GM23338 (cell line): ENCODE data around the gene RASSF6. TPM values are rescaled to one million over a fixed set of nuclear protein-coding genes. Genes with fewer than 3 reads are reported as not detected.

Experiments
- ATAC-seq: fragments of 200-7000 bp; cut with Tn5 transposase; 3 replicates; pipeline ENCODE4 v1.9.1; 2020
- DNase-seq: peaks from one replicate; pipeline ENCODE4 v3.0.0-alpha.2; 2015; ENCODE audit warnings: low spot score
- H2AFZ ChIP-seq: fragments of 200-600 bp; sonication (generic); 2 replicates; pipeline ENCODE4 v1.8.0; 2016; ENCODE audit warnings: antibody characterized with exemption, mild to moderate bottlenecking, moderate library complexity
- H3F3A ChIP-seq: fragments of 200-600 bp; sonication (generic); replicated peaks from 2 replicates; pipeline ENCODE4 v1.8.0; 2017; ENCODE audit warnings: antibody characterized with exemption, mixed run types, low read depth
- H3K27ac ChIP-seq: fragments of 200-600 bp; sonication (generic); 2 replicates; pipeline ENCODE4 v1.6.1; 2016; ENCODE audit warnings: low read depth
- H3K27me3 ChIP-seq: fragments of 200-600 bp; sonication (generic); 2 replicates; pipeline ENCODE4 v1.8.0; 2016; ENCODE audit warnings: mild to moderate bottlenecking, mixed run types, moderate library complexity; ENCODE audit not compliant: insufficient read depth
- H3K36me3 ChIP-seq: fragments of 200-600 bp; sonication (generic); 2 replicates; pipeline ENCODE4 v1.8.0; 2016; ENCODE audit warnings: mild to moderate bottlenecking; ENCODE audit not compliant: insufficient read depth
- H3K4me1 ChIP-seq: fragments of 200-600 bp; sonication (generic); 2 replicates; pipeline ENCODE4 v1.8.0; 2016; ENCODE audit warnings: mild to moderate bottlenecking, moderate library complexity; ENCODE audit not compliant: insufficient read depth
- H3K4me2 ChIP-seq: fragments of 200-600 bp; sonication (generic); 2 replicates; pipeline ENCODE4 v1.7.1; 2017; ENCODE audit warnings: mixed run types
- H3K4me3 ChIP-seq: fragments of 200-600 bp; sonication (generic); 2 replicates; pipeline ENCODE4 v1.6.1; 2016; ENCODE audit warnings: mixed run types
- H3K79me2 ChIP-seq: fragments of 200-600 bp; sonication (generic); replicated peaks from 2 replicates; pipeline ENCODE4 v1.8.0; 2017; ENCODE audit warnings: mild to moderate bottlenecking; ENCODE audit not compliant: insufficient read depth
- H3K9me2 ChIP-seq: fragments of 200-600 bp; sonication (generic); 2 replicates; pipeline ENCODE4 v1.8.0; 2017; ENCODE audit not compliant: insufficient read depth
- H4K20me1 ChIP-seq: fragments of 200-600 bp; sonication (generic); replicated peaks from 2 replicates; pipeline ENCODE4 v1.8.0; 2017; ENCODE audit warnings: mild to moderate bottlenecking; ENCODE audit not compliant: insufficient read depth
- H3K27ac Mint-ChIP-seq: 2 replicates; pipeline ENCODE4 v1.8.0; 2020; ENCODE audit warnings: inconsistent platforms, mild to moderate bottlenecking, moderate library complexity, mixed read lengths
- H3K27me3 Mint-ChIP-seq: 3 replicates; pipeline ENCODE4 v1.8.0; 2022; ENCODE audit warnings: low read depth, mild to moderate bottlenecking, moderate library complexity, mixed read lengths, inconsistent platforms; ENCODE audit not compliant: insufficient read depth, poor library complexity
- H3K36me3 Mint-ChIP-seq: 3 replicates; pipeline ENCODE4 v1.8.0; 2021; ENCODE audit warnings: low read depth, mild to moderate bottlenecking, inconsistent platforms, moderate library complexity, mixed read lengths
- H3K4me1 Mint-ChIP-seq: 3 replicates; pipeline ENCODE4 v1.8.0; 2020; ENCODE audit warnings: mild to moderate bottlenecking, inconsistent platforms, mixed read lengths
- H3K4me3 Mint-ChIP-seq: 3 replicates; pipeline ENCODE4 v1.8.0; 2021; ENCODE audit warnings: moderate library complexity, mild to moderate bottlenecking, inconsistent platforms, mixed read lengths
- H3K9me3 Mint-ChIP-seq: 3 replicates; pipeline ENCODE4 v1.8.0; 2020; ENCODE audit warnings: moderate library complexity, mild to moderate bottlenecking, inconsistent platforms, mixed read lengths
- CREB1 ChIP-seq: fragments of 250-450 bp; sonication (Bioruptor Pico); IDR thresholded peaks from 2 replicates; pipeline ENCODE4 v1.5.0; 2020; ENCODE audit warnings: low read depth, mild to moderate bottlenecking, moderate library complexity
- JUNB ChIP-seq: IDR thresholded peaks from one replicate; pipeline ENCODE4 v1.6.1; 2016; ENCODE audit warnings: antibody characterized with exemption; ENCODE audit not compliant: unreplicated experiment
- NANOG ChIP-seq: IDR thresholded peaks from 2 replicates; pipeline ENCODE4 v1.6.1; 2016; ENCODE audit warnings: antibody characterized with exemption, borderline replicate concordance
- POLR2AphosphoS5 ChIP-seq: IDR thresholded peaks from 2 replicates; pipeline ENCODE4 v1.6.1; 2016; ENCODE audit warnings: antibody characterized with exemption, low read depth
- STAT1 ChIP-seq: IDR thresholded peaks from one replicate; pipeline ENCODE4 v1.6.1; 2016; ENCODE audit warnings: antibody characterized with exemption; ENCODE audit not compliant: unreplicated experiment
- ZNF114 ChIP-seq: fragments of 250-450 bp; sonication (Bioruptor Pico); IDR thresholded peaks from 2 replicates; pipeline ENCODE4 v1.5.0; 2020; ENCODE audit warnings: mild to moderate bottlenecking, moderate library complexity
- ZNF331 ChIP-seq: fragments of 250-450 bp; sonication (Bioruptor Pico); IDR thresholded peaks from 2 replicates; pipeline ENCODE4 v1.5.0; 2020; ENCODE audit warnings: low read depth, mild to moderate bottlenecking, moderate library complexity
- polyA plus RNA-seq: library from polyadenylated mRNA; unstranded; fragments of >200 nt; fragmentation: Nextera tagmentation; extraction: Ambion mirVana; gene quantifications from 2 replicates; pipeline ENCODE4 v1.2.1, GENCODE V29; 2016
- total RNA-seq: library from RNA; depleted of rRNA; stranded (reverse); fragments of >200 nt; shearing (Covaris generic); gene quantifications from 2 replicates; pipeline ENCODE4 v1.2.3, GENCODE V29; 2014
- TF ChIP-seq, protein P1 (sequence below): fragments of 250-450 bp; sonication (Bioruptor Pico); IDR thresholded peaks from 2 replicates; pipeline ENCODE4 v1.5.0; 2020; ENCODE audit warnings: mild to moderate bottlenecking, moderate library complexity
- TF ChIP-seq, protein P2 (sequence below): IDR thresholded peaks from one replicate; pipeline ENCODE4 v1.6.1; 2018; ENCODE audit warnings: antibody characterized with exemption; ENCODE audit not compliant: unreplicated experiment
- TF ChIP-seq, protein P3 (sequence below), 2 experiments: fragments of 200-600 bp in 1 of 2; sonication (generic) in 1 of 2; conservative IDR thresholded peaks; 2 replicates each; pipeline versions ENCODE4 v1.5.1 to v1.6.1; 2016 to 2017; ENCODE audit warnings: antibody characterized with exemption in 2 of 2, low read depth in 2 of 2, mild to moderate bottlenecking in 2 of 2, moderate library complexity in 1 of 2

RASSF6 gene
- total and polyA plus RNA-seq, 2 experiments from 2014 or later = 0.14 to 0.79 TPM

DNA sequence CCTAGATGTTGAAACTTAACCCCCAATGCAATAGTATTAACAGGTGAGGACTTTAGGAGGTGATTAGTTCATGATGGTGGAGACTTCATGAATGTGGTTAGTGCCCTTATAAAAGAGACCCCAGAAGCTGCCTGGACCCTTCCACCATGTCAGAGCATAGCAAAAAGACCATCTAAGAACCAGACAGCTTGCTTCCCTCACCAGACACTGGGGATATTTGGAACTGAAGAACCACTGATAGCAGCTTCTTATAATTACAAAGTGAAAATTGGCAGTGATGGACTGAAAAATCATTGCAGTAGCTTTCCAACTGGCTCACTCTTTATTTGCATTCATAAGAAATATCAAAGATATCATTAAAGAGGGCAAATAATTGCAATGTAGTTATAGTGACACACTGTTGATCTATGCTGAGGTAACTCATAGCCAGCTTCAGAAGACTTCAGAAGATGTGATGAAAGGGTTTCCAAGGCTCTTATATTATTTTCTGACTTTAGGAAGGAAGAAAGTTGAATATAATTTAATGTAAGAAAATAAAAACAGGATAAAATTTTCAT, 5.8 kb downstream of the RASSF6 start:
- no peak overlapping the region for H3K4me3 ChIP-seq
- no peaks in the 10 kb centered on the region for H3K79me2 ChIP-seq
- H3K36me3 Mint-ChIP-seq = no peaks in the 10 kb centered on the region
- H3F3A ChIP-seq = no peaks in the 10 kb centered on the region
- H3K4me1 ChIP-seq = no peaks in the 10 kb centered on the region
- H3K9me2 ChIP-seq = peaks cover 5% of the 10 kb centered on the region; the same call in 1 of the 2 replicates
- H3K9me3 Mint-ChIP-seq = no peaks in the 10 kb centered on the region
- H3K4me3 Mint-ChIP-seq = no peak overlapping the region
- no peak overlapping the region for H3K27ac Mint-ChIP-seq
- H3K27me3 ChIP-seq = peaks cover 6% of the 10 kb centered on the region; the same call in 1 of the 2 replicates
- no peak for ATAC-seq
- peaks cover 8% of the 10 kb centered on the region; the same call in 2 of the 3 replicates for H3K4me1 Mint-ChIP-seq
- no peak overlapping the region for H2AFZ ChIP-seq
- TF ChIP-seq NANOG = no peak
- no peak for TF ChIP-seq JUNB
- H3K4me2 ChIP-seq = no peak overlapping the region
- no peak for DNase-seq
- no peaks in the 10 kb centered on the region for H4K20me1 ChIP-seq
- H3K36me3 ChIP-seq = no peaks in the 10 kb centered on the region
- H3K27me3 Mint-ChIP-seq = peaks cover 3% of the 10 kb centered on the region
- H3K27ac ChIP-seq = no peak overlapping the region

DNA sequence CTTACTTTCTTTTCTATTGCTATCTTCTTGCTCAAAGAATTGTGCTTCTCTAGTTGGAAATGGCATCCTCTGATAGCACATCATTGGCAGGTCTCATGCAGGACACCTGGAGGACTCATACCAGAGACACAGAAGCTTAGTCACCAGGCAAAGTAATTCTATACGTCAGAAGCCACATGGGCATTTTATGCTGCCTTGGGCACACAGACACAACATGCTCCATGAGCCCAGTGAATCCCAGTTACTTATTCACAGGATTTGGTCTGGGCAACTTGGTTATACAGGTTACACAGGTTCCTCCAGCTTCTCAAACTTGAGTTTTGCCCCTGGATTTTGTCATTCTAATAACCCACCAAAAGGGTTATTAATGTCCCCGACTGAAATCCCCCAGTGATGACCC, 7.1 kb downstream of the RASSF6 start:
- Mint-ChIP-seq H3K36me3 (no peaks in the 10 kb centered on the region), H3K27me3 (peaks cover 3% of the 10 kb centered on the region), H3K4me3 (no peak overlapping the region), H3K4me1 (peaks cover 8% of the 10 kb centered on the region; the same call in 2 of the 3 replicates), H3K9me3 (no peaks in the 10 kb centered on the region), H3K27ac (no peak overlapping the region)
- Histone ChIP-seq H4K20me1 (no peaks in the 10 kb centered on the region), H3K4me1 (no peaks in the 10 kb centered on the region), H3K27ac (no peak overlapping the region), H3K4me3 (no peak overlapping the region), H3K4me2 (no peak overlapping the region), H3K36me3 (no peaks in the 10 kb centered on the region), H3F3A (no peaks in the 10 kb centered on the region), H2AFZ (no peak overlapping the region), H3K9me2 (peaks cover 5% of the 10 kb centered on the region; the same call in 1 of the 2 replicates), H3K79me2 (no peaks in the 10 kb centered on the region), H3K27me3 (no peaks in the 10 kb centered on the region)
- ATAC-seq = no peak
- no peak for DNase-seq
- TF ChIP-seq ZNF114 (CRISPR knock-in tag) (no peak), POLR2AphosphoS5 (no peak), ZNF331 (CRISPR knock-in tag) (no peak), STAT1 (no peak), JUNB (no peak), CREB1 (no peak)
- TF ChIP-seq, protein P1, sequence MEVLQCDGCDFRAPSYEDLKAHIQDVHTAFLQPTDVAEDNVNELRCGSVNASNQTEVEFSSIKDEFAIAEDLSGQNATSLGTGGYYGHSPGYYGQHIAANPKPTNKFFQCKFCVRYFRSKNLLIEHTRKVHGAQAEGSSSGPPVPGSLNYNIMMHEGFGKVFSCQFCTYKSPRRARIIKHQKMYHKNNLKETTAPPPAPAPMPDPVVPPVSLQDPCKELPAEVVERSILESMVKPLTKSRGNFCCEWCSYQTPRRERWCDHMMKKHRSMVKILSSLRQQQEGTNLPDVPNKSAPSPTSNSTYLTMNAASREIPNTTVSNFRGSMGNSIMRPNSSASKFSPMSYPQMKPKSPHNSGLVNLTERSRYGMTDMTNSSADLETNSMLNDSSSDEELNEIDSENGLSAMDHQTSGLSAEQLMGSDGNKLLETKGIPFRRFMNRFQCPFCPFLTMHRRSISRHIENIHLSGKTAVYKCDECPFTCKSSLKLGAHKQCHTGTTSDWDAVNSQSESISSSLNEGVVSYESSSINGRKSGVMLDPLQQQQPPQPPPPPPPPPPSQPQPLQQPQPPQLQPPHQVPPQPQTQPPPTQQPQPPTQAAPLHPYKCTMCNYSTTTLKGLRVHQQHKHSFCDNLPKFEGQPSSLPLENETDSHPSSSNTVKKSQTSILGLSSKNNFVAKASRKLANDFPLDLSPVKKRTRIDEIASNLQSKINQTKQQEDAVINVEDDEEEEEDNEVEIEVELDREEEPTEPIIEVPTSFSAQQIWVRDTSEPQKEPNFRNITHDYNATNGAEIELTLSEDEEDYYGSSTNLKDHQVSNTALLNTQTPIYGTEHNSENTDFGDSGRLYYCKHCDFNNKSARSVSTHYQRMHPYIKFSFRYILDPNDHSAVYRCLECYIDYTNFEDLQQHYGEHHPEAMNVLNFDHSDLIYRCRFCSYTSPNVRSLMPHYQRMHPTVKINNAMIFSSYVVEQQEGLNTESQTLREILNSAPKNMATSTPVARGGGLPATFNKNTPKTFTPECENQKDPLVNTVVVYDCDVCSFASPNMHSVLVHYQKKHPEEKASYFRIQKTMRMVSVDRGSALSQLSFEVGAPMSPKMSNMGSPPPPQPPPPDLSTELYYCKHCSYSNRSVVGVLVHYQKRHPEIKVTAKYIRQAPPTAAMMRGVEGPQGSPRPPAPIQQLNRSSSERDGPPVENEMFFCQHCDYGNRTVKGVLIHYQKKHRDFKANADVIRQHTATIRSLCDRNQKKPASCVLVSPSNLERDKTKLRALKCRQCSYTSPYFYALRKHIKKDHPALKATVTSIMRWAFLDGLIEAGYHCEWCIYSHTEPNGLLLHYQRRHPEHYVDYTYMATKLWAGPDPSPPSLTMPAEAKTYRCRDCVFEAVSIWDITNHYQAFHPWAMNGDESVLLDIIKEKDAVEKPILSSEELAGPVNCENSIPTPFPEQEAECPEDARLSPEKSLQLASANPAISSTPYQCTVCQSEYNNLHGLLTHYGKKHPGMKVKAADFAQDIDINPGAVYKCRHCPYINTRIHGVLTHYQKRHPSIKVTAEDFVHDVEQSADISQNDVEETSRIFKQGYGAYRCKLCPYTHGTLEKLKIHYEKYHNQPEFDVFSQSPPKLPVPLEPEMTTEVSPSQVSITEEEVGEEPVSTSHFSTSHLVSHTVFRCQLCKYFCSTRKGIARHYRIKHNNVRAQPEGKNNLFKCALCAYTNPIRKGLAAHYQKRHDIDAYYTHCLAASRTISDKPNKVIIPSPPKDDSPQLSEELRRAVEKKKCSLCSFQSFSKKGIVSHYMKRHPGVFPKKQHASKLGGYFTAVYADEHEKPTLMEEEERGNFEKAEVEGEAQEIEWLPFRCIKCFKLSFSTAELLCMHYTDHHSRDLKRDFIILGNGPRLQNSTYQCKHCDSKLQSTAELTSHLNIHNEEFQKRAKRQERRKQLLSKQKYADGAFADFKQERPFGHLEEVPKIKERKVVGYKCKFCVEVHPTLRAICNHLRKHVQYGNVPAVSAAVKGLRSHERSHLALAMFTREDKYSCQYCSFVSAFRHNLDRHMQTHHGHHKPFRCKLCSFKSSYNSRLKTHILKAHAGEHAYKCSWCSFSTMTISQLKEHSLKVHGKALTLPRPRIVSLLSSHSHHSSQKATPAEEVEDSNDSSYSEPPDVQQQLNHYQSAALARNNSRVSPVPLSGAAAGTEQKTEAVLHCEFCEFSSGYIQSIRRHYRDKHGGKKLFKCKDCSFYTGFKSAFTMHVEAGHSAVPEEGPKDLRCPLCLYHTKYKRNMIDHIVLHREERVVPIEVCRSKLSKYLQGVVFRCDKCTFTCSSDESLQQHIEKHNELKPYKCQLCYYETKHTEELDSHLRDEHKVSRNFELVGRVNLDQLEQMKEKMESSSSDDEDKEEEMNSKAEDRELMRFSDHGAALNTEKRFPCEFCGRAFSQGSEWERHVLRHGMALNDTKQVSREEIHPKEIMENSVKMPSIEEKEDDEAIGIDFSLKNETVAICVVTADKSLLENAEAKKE (CRISPR knock-in tag) = no peak
- TF ChIP-seq, protein P2, sequence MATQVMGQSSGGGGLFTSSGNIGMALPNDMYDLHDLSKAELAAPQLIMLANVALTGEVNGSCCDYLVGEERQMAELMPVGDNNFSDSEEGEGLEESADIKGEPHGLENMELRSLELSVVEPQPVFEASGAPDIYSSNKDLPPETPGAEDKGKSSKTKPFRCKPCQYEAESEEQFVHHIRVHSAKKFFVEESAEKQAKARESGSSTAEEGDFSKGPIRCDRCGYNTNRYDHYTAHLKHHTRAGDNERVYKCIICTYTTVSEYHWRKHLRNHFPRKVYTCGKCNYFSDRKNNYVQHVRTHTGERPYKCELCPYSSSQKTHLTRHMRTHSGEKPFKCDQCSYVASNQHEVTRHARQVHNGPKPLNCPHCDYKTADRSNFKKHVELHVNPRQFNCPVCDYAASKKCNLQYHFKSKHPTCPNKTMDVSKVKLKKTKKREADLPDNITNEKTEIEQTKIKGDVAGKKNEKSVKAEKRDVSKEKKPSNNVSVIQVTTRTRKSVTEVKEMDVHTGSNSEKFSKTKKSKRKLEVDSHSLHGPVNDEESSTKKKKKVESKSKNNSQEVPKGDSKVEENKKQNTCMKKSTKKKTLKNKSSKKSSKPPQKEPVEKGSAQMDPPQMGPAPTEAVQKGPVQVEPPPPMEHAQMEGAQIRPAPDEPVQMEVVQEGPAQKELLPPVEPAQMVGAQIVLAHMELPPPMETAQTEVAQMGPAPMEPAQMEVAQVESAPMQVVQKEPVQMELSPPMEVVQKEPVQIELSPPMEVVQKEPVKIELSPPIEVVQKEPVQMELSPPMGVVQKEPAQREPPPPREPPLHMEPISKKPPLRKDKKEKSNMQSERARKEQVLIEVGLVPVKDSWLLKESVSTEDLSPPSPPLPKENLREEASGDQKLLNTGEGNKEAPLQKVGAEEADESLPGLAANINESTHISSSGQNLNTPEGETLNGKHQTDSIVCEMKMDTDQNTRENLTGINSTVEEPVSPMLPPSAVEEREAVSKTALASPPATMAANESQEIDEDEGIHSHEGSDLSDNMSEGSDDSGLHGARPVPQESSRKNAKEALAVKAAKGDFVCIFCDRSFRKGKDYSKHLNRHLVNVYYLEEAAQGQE = no peak
- TF ChIP-seq, protein P3, sequence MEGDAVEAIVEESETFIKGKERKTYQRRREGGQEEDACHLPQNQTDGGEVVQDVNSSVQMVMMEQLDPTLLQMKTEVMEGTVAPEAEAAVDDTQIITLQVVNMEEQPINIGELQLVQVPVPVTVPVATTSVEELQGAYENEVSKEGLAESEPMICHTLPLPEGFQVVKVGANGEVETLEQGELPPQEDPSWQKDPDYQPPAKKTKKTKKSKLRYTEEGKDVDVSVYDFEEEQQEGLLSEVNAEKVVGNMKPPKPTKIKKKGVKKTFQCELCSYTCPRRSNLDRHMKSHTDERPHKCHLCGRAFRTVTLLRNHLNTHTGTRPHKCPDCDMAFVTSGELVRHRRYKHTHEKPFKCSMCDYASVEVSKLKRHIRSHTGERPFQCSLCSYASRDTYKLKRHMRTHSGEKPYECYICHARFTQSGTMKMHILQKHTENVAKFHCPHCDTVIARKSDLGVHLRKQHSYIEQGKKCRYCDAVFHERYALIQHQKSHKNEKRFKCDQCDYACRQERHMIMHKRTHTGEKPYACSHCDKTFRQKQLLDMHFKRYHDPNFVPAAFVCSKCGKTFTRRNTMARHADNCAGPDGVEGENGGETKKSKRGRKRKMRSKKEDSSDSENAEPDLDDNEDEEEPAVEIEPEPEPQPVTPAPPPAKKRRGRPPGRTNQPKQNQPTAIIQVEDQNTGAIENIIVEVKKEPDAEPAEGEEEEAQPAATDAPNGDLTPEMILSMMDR (conservative IDR thresholded peaks at IDR 0.05; ENCODE audit: low read depth in 2 of 2) = no peak
